Stimulated activated effector memory CD8-positive, alpha-beta T cell treated with anti-CD3 and anti-CD28 coated beads, Interleukin-12 subunit alpha, Interleukin-12 subunit beta, amount 100 ng/mL, for 72 hours (primary cell): Measurements from ENCODE around the gene MAP2K6.

Experiments
- ATAC-seq: fragments of 150-1000 bp; cut with Tn5 transposase; 2 replicates; pipeline ENCODE4 v1.10.0; 2021
- DNase-seq, 2 donors: peaks; one replicate each; pipeline ENCODE4 v3.0.0; 2021 to 2022; ENCODE audit warnings: low spot score in 2 of 2
- H3K27ac Mint-ChIP-seq: one replicate; pipeline ENCODE4 v1.8.0; 2022; ENCODE audit warnings: mild to moderate bottlenecking, mixed read lengths
- H3K36me3 Mint-ChIP-seq: one replicate; pipeline ENCODE4 v1.8.0; 2022; ENCODE audit warnings: mild to moderate bottlenecking, mixed read lengths
- H3K4me1 Mint-ChIP-seq: one replicate; pipeline ENCODE4 v1.8.0; 2022; ENCODE audit warnings: mixed read lengths
- H3K4me3 Mint-ChIP-seq: one replicate; pipeline ENCODE4 v1.8.0; 2022; ENCODE audit warnings: mild to moderate bottlenecking, mixed read lengths
- H3K9me3 Mint-ChIP-seq: one replicate; pipeline ENCODE4 v1.8.0; 2022; ENCODE audit warnings: mixed read lengths

The MAP2K6 gene

GRCh38 chr17:69438776-69439175 is 24.3 kb downstream of the MAP2K6 start:
- H3K4me1 Mint-ChIP-seq: peaks cover 13% of the 10 kb centered on the region
- no peaks in the 10 kb centered on the region for H3K36me3 Mint-ChIP-seq
- no peak for ATAC-seq
- no peak overlapping the region for H3K4me3 Mint-ChIP-seq
- peaks cover 10% of the 10 kb centered on the region for H3K9me3 Mint-ChIP-seq
- DNase-seq: no peak
- no peak overlapping the region for H3K27ac Mint-ChIP-seq

- Mint-ChIP-seq H3K27ac (no peak overlapping the region), H3K9me3 (peaks cover 10% of the 10 kb centered on the region), H3K36me3 (no peaks in the 10 kb centered on the region), H3K4me3 (no peak overlapping the region), H3K4me1 (peaks cover 7% of the 10 kb centered on the region)
- no peak for DNase-seq
- no peak for ATAC-seq
Observed at GRCh38 chr17:69441179-69441578, 26.7 kb downstream of the MAP2K6 start.

GRCh38 chr17:69443138-69443537 is 28.6 kb downstream of the MAP2K6 start:
- no peak overlapping the region for H3K4me3 Mint-ChIP-seq
- no peaks in the 10 kb centered on the region for H3K36me3 Mint-ChIP-seq
- ATAC-seq (no peak), DNase-seq (no peak)
- H3K4me1 Mint-ChIP-seq: peaks cover 7% of the 10 kb centered on the region
- no peak overlapping the region for H3K27ac Mint-ChIP-seq
- peaks cover 10% of the 10 kb centered on the region for H3K9me3 Mint-ChIP-seq

- peaks cover 10% of the 10 kb centered on the region for H3K9me3 Mint-ChIP-seq
- no peak overlapping the region for H3K4me3 Mint-ChIP-seq
- H3K27ac Mint-ChIP-seq: peak overlapping the region; percentile 70
- DNase-seq (no peak), ATAC-seq (peak; percentile 49)
- no peaks in the 10 kb centered on the region for H3K36me3 Mint-ChIP-seq
- peaks cover 13% of the 10 kb centered on the region for H3K4me1 Mint-ChIP-seq
Observed at GRCh38 chr17:69444023-69444422, 29.5 kb downstream of the MAP2K6 start.

- peaks cover 6% of the 10 kb centered on the region for H3K9me3 Mint-ChIP-seq
- peaks cover 6% of the 10 kb centered on the region for H3K4me1 Mint-ChIP-seq
- ATAC-seq: no peak
- peak overlapping the region; percentile 70 for H3K27ac Mint-ChIP-seq
- DNase-seq: no peak
- H3K36me3 Mint-ChIP-seq: no peaks in the 10 kb centered on the region
- peak overlapping the region; percentile 34 for H3K4me3 Mint-ChIP-seq
Observed at GRCh38 chr17:69445132-69445531, 30.6 kb downstream of the MAP2K6 start.

GRCh38 chr17:69447726-69448125 is 33.2 kb downstream of the MAP2K6 start:
- Mint-ChIP-seq H3K4me3 (no peak overlapping the region), H3K4me1 (peaks cover 27% of the 10 kb centered on the region), H3K36me3 (no peaks in the 10 kb centered on the region), H3K27ac (peak overlapping the region; percentile 0), H3K9me3 (no peaks in the 10 kb centered on the region)
- DNase-seq (no peak), ATAC-seq (no peak)

- ATAC-seq (no peak), DNase-seq (no peak)
- Mint-ChIP-seq H3K4me3 (no peak overlapping the region), H3K36me3 (no peaks in the 10 kb centered on the region), H3K27ac (peak overlapping the region; percentile 0), H3K4me1 (peaks cover 31% of the 10 kb centered on the region), H3K9me3 (no peaks in the 10 kb centered on the region)
Observed at GRCh38 chr17:69448431-69449102, 34.1 kb downstream of the MAP2K6 start.

- H3K4me1 Mint-ChIP-seq: peaks cover 31% of the 10 kb centered on the region
- H3K9me3 Mint-ChIP-seq: no peaks in the 10 kb centered on the region
- DNase-seq: no peak
- no peaks in the 10 kb centered on the region for H3K36me3 Mint-ChIP-seq
- peak overlapping the region; percentile 48 for H3K27ac Mint-ChIP-seq
- H3K4me3 Mint-ChIP-seq: no peak overlapping the region
- ATAC-seq: no peak
Observed at GRCh38 chr17:69450131-69450530, 35.6 kb downstream of the MAP2K6 start.

- ATAC-seq (no peak), DNase-seq (no peak)
- H3K4me3 Mint-ChIP-seq: no peak overlapping the region
- H3K9me3 Mint-ChIP-seq: no peaks in the 10 kb centered on the region
- H3K36me3 Mint-ChIP-seq: no peaks in the 10 kb centered on the region
- peaks cover 31% of the 10 kb centered on the region for H3K4me1 Mint-ChIP-seq
- H3K27ac Mint-ChIP-seq: peak overlapping the region; percentile 48
Observed at GRCh38 chr17:69450918-69451317, 36.4 kb downstream of the MAP2K6 start.

GRCh38 chr17:69451416-69452394 is 37.2 kb downstream of the MAP2K6 start:
- H3K27ac Mint-ChIP-seq: peak overlapping the region; percentile 48
- H3K4me3 Mint-ChIP-seq: no peak overlapping the region
- ATAC-seq (no peak), DNase-seq (no peak)
- peaks cover 34% of the 10 kb centered on the region for H3K4me1 Mint-ChIP-seq
- no peaks in the 10 kb centered on the region for H3K9me3 Mint-ChIP-seq
- H3K36me3 Mint-ChIP-seq: no peaks in the 10 kb centered on the region

- H3K9me3 Mint-ChIP-seq: no peaks in the 10 kb centered on the region
- peaks cover 42% of the 10 kb centered on the region for H3K4me1 Mint-ChIP-seq
- DNase-seq (no peak), ATAC-seq (no peak)
- no peaks in the 10 kb centered on the region for H3K36me3 Mint-ChIP-seq
- no peak overlapping the region for H3K27ac Mint-ChIP-seq
- no peak overlapping the region for H3K4me3 Mint-ChIP-seq
Observed at GRCh38 chr17:69452664-69453260, 38.3 kb downstream of the MAP2K6 start.

- DNase-seq: no peak
- Mint-ChIP-seq H3K4me3 (no peak overlapping the region), H3K9me3 (no peaks in the 10 kb centered on the region), H3K27ac (no peak overlapping the region), H3K4me1 (peaks cover 47% of the 10 kb centered on the region), H3K36me3 (no peaks in the 10 kb centered on the region)
- ATAC-seq: no peak
Observed at GRCh38 chr17:69454051-69454450, 39.6 kb downstream of the MAP2K6 start.

GRCh38 chr17:69455040-69455439 is 40.5 kb downstream of the MAP2K6 start:
- DNase-seq (no peak), ATAC-seq (no peak)

GRCh38 chr17:69457603-69458002 is 43.1 kb downstream of the MAP2K6 start:
- Mint-ChIP-seq H3K9me3 (no peaks in the 10 kb centered on the region), H3K4me1 (peaks cover 40% of the 10 kb centered on the region), H3K36me3 (no peaks in the 10 kb centered on the region), H3K27ac (peak overlapping the region; percentile 32), H3K4me3 (no peak overlapping the region)
- DNase-seq (no peak), ATAC-seq (peak; percentile 78)

More at GRCh38 chr17:69455040-69455439, 40.5 kb downstream of the MAP2K6 start:
- Mint-ChIP-seq H3K36me3 (no peaks in the 10 kb centered on the region), H3K27ac (no peak overlapping the region), H3K4me1 (peaks cover 51% of the 10 kb centered on the region), H3K9me3 (no peaks in the 10 kb centered on the region), H3K4me3 (no peak overlapping the region)
